HG02870 (cell line): ENCODE measurements around the gene FLRT1.

ENCODE experiments used
- ATAC-seq: cut with Tn5 transposase; IDR thresholded peaks from one replicate; pipeline ENCODE4 v1.9.1; 2021; ENCODE audit warnings: mild to moderate bottlenecking, moderate library complexity; ENCODE audit not compliant: unreplicated experiment

The FLRT1 gene

DNA sequence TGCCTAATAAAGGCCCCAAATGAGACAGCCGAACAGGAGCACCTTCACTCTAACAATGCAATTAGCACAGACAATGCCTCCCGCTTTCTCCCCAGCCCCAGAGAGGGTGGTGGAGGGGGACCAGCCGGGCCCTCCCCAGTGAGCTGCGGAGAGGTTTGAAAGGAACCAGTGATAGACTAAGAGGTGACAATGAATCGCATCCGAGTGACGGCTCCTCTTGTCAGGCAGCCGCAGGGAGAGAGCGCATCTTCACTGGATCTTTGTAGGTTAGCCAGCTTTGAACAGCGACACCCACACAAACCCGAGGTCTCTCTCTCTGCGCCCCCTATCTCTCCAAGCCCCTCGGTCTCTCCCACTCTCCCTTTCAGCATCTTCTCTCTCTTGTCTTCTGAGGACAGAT is 28.0 kb downstream of the FLRT1 start:
- ATAC-seq = no peak

DNA sequence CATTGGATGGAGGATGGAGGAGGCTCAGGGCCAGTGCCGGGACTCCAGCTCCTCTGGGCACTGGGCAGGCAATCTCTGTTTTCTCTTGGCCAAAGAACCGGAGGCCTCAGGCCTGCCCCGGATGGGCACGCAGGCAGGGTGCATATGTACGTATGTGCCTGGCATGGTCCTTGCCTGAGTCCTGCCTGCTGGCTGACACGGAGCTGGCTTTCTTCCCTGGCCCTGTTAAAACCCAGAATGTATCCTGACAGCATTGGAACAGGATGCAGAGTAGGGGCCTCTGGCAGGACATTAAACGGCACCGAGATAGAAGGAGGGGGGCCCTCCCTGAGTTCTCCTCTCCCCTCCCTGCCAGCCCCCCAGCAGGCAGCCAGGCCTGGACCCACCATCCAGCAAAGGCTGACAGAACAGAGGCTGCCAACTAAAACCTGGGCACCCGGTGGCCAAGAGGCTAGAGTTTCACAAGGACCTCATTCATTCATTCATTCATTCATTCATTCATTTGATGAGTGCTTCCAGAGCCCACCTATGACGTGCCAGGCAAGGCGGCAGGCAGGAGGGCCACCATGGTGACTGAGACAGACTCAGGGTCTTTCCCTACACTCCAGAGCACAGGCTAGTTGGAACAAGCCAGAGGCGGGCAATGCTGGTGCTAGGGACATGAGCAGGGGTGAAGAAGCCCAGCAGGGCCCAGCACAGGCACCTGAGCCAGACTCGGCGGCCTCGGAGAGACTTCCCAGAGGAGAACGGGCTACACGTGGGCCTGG is 28.8 kb downstream of the FLRT1 start:
- no peak for ATAC-seq

DNA sequence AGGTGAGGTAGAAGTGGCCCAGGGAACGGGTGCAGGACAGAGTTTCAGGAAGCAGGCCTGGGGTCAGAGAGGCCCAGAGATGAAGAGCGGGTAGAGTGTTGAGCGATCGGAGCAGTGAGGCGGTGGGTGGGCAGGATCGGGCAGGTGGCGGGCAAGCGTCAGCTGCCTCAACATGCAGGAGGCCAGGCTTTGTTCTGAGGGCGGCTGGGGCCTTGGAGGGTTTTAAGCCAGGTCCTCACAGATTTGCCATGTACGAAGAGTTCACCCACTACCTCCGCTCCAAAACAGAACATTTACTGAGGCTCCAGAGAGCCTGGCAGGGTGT is 29.4 kb downstream of the FLRT1 start:
- ATAC-seq = no peak

DNA sequence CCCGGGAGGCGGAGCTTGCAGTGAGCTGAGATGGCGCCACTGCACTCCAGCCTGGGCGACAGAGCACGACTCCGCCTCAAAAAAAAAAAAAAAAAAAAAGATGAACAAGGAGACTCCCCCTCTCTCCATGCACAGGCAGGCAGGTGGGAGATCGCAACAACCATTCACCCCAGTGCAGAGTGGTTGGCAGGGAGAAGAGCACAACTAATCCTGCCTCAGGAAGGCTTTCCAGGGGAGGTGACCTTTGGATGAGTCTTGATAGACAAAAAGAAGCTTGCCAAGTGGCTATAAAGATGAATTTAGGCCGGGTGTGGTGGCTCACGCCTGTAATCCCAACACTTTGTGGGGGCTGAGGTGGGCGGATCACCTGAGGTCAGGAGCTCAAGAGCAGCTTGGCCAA is 30.0 kb downstream of the FLRT1 start:
- ATAC-seq = no peak

DNA sequence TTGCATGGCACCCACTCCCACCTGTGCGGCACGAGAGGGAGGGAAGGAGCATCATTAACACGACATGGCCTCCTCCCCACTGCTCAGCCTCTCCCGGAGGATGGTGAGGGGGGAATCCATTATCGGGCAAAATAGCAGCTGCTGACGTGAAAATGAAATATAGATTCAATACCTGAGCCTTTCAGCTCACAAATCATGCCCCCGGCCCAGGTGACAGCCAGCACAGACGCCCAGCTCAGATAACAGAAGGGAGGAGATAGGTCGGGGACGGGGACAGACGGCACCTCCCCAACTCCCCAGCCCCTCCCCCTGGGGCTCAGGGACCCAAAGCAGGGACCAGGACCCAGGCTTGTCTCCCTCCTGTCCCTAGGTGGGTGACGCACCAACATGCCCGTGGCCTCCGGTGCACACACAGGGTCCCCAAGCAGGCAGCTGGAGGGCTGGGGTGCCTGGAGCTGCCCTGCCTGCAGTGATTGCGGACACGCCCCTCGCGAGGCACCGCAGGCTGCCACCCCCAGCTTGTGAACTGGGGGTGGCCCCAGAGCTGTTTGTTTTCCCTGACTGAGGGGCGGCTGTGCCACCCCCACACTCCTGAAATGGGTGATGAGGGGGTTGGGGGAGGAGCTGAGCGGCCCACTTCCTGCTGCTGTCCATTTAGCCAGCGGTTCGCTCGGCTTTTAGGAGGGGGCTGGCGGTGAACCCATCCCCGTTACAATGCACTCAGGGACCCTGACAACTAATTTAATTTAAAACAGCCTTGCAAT is 31.7 kb downstream of the FLRT1 start:
- ATAC-seq = no peak

DNA sequence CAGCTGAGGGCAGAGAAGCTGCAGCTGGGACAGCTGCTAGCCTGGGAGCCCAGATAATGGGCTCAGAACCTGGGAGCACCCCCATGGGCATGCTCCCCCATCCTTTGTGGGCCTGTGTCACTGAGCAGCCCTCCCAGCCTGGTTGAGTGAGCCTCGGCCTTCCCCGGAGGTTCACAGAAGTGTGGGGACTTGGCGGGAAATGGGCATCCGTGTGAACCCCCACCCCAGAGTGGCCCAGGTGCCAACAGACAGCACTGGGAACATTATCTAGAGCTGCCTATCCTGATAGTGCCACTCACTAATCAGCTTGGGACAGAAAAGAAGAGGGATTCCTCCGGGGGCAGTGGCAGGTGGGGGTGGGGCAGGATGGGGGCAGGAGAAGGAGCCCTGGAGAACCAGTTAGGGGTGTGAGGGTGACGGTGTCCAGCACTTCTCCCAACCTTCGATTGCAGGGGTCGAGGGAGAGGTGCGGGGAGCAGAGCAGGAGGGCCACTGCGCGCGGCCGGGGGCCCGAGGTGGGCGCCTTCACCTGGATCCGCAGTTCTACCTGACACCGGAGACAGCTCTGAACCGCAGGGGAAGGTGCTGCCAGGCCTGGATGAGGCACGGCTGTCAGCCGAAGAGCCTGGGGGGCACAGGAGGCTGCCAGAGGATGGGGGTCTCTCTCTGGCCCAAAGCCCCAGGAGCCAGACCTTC is 33.1 kb downstream of the FLRT1 start:
- no peak for ATAC-seq

DNA sequence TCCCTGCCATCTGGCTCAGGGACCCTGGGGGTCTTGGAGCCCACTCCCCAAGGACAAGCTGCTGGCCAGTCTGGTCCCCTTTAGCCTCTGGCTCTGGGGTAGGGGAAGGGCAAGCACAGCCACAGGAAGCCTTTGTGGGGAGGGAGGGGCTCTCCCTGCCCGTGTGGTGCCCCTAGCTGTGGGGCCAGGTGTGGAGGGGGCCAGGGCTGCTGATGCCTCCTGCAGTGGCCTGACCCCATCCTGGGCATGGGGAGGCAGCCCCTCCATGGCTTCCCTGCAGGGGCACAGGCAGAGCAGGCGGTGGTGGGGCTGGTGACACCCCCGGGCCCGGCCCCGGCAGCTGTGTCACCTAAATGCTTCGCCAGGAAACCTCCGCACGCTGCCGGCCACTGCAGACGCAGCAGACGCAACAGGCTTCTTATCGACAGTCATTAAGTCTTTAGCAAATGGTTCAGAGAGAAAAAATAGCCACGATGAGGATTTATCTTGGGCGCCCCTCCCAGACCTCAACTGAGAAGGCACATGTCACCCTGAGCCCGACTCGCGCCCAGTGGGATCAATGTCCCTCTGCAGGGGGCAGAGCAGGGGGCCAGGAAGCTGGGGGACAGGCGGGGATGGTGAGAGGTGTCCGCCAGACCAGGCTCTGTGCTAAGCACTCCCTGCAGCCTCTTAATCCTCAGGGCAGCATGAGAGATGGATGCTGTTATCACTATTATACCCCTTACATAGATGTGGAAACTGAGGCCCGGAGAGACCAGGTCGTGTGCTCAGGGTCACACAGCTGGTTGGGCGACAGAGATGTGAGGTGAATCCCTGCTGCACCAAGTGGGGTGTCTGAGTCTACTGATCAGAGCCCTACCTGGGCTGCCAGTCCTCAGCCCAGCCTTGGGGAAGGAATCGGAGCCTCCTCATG is 33.9 kb downstream of the FLRT1 start:
- ATAC-seq = no peak

DNA sequence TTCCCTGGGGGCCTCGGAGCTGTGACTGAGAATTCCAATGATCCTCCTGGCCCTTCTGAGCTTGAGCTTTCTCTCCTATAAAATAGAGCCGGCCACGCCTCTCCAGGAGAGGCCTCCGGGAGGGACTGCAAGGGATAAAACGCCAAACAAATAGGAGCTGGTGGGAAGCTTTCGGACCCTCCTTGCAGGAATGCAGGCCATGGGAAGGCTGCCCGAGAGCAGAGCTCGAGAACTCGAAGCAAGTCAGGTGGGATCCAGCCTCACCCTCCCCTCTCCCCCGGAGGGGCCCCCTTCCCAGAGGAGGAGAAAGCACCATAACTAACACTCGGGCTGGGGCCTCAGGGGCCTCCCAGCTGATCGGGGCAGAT is 34.6 kb downstream of the FLRT1 start:
- ATAC-seq = no peak

DNA sequence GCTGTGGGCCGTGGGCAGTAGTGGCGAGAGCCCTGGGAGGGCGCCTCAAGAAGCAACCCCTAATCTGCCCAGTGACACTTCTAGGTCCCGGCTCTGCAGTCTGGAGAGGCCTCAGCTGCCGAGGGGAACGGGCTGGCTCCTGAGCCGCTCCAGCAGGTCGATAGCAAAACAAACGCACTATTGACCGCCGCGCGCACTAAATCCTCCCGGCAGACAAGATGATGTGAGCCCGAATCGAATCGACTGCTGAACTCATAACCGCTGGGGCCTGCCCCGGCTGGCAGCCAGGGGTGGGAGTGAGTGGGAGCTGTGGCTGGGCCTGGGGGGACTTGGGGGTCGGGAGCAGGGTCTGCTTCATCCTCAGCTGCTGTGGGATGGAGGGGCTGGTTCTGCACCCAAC is 36.1 kb downstream of the FLRT1 start:
- no peak for ATAC-seq

DNA sequence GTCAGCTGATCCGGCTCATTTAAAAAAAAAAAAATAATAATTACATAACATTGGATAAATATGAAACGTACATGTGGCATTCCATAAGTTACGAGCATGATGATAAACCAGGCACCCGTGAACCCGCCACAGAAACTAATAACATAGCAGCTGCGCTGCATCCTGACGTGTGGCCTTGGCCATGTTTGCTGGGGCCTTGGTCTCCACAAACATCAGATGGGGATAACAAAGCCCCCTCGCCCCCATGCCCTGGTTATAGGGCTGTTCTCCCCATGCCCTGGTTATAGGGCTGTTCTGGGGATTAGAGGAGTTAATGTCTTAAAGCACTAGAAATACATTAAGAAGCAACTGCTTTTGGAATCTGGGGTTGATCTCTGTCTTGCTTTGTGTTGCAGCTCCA is 36.7 kb downstream of the FLRT1 start:
- no peak for ATAC-seq

DNA sequence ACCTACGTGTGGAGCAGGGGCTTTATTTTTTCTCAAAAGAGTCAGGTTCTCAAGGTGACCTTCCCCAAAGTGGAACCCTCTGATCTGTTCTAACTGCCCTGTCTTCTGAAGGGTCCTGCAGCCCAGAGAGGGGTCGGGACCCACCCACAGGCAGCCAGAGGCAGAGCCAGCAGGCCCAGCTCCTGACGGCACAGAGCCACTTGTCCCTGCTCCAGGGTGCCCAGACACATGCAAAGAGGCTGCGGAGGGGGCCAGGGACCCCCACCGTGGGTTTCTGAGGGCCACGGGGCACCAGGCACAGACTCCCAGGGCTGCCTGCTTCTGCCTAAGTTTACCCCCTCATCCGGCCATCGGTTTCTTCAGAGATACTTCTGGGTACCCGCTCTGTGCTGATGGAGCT is 37.1 kb downstream of the FLRT1 start:
- ATAC-seq = no peak

DNA sequence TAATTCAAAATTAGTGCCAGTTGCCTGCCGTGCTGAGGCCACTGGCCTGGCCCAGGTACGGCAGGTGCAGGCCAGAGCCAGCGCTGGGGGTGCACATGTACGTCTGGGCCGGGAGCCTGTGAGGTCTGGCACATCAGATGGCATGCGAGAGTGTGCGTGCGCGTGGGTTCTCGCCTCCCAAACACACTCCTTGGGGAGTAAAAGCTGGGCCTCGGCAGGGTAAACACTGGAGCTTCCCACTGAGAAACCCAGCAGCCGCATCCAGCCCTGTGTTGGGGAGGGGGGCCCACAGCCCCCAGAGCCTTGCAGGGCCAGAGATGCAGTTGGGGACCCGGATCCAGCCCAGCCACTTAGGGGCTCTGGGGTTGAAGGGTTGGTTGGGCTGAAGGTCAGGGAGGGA is 37.8 kb downstream of the FLRT1 start:
- no peak for ATAC-seq

DNA sequence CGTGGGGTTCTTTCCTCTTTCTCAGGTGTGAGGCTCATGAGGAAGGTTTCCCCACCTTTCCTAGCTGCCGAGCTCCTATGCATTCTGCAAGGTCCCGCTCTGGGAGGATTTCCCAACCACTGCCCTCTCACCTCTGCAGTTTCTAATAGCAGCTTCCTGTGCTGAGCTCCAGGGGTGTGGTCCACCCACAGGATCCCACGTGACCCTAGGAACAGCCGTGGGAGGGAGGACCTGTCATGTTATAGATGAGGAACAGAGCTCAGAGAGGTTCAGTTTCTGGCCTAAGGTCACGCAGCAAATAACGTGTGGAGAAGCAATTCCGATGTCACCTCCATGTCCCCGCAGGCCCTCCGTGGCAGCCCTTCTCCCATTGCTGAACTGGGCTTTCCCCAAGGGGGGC is 38.5 kb downstream of the FLRT1 start:
- no peak for ATAC-seq

DNA sequence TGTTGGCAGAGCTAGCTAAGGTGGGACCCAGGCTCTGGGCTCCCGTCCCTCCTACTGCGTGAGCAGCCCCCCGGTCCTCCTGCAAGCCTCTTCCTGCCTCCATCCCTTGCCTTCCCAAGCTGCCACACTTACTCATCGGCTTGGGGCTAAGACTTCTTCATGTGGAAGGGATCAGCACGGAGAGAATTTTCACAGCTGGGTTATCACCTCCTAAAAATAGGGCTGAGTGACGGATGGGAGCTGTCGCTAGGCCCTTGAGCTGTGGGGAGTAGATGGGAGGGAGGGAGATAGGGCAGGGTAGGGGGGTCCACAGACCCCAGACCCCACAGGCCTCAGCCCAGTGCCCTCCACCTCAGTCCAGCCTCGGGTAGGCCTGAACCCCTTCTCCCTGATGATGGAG is 41.0 kb downstream of the FLRT1 start:
- no peak for ATAC-seq

DNA sequence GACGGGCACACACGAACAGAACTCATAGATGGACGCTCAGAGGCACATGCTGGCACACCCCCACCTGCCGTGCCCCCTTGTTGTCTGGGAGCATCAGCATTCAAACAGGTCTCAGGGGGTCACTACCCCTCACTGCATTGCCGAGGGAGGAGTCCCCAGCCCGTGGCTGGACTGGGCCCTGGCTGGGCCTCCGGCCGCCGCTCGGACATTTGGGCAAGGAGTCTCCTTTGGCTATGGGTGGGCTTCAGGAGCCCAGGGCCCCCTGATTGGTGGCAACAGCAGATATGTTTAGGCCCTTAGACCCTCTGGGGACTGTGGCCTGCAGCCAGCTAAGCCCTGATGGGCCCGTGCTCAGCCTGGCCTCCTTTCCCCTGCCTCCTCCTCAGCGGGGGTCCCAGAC is 41.9 kb downstream of the FLRT1 start:
- no peak for ATAC-seq

DNA sequence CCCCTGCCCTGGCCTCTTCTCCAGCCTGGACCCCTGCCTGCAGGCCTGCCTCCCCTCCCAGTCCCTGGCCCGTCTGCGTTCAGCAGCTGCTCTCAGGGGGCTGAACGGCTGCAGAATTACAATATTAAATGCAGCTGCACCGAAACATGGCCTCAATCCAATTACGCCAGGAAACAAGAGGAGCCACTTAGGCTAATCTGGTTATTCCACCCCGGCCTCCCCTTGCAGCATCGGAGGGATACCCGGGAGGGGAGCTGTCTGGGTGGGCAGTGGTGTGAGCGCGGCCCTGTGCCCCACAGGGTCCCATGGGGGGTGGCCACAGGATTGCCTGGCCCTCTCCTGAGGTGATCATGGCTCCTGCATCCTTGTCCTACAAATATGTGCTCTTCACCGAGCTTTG is 42.6 kb downstream of the FLRT1 start:
- ATAC-seq = no peak

DNA sequence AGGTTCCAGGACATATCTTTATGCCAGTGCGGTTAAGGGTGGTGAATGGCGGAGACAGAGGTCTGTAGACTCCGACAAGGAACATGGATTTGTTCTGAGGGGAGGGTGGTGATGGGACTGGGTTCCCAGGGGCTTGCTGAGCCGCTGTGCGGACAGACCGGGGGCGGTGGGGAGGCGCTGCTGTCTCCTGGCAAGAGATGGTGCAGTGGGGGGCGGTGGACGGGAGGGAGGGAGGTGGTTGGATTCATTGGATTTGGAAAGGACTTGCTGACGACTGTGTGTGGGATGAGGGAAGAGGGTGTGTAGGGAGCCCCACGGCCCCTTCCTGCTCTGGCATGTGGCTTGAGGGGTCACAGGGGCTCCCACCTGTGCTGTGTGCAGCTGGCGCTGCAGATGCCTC is 43.2 kb downstream of the FLRT1 start:
- ATAC-seq = no peak

DNA sequence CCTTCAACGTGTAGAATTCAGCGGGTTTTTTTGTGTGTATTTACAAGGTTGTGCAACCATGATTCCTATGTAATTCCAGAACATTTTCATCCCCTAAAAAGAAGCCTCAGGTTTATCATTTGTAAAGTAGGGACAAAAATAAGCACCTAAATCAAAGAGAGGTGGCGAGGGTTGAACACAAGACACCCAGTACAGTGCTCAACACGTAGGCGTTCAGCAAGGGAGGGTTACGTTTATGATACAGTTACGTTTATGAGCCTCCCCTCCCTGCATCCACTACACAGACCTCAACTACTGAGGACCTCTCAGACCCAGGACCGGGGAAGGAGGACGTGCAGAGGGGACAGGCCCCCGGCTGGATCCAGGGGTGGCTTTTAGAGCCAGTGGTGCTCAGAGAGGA is 44.7 kb downstream of the FLRT1 start:
- ATAC-seq = no peak

DNA sequence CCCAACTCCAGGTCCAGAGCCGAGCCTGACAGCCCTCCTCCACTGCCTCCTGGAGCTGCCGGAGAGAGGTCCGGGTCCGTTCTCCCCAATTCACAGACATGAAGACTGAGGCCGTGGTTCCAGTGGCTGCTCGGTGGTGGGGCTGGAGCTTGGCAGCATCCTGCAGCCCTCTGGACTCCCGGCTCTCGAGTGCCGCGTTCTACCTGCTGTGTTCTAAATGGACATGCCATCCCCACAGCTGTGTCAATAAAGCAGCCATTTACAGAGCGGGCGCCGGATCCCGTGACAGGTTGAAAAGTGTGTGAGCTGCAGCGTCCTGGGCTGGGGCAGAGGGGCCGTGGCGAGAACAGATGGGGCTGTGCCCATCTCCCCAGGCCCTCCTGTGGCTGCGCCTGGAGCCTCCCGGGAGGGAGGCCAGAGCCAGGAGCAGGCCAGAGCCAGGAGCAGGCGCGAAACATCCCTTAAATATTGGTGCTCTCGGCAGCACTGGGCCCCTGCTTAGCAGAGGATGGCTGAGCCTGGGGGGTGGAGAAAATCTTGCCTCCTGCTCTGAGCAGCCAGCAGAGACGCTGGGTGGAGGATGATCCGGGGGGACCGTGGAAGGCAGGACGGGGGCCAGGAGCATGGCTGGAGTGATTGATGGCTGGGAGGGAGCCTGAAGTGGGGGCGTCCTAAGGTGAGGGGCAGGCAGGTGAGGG is 46.2 kb downstream of the FLRT1 start:
- no peak for ATAC-seq

DNA sequence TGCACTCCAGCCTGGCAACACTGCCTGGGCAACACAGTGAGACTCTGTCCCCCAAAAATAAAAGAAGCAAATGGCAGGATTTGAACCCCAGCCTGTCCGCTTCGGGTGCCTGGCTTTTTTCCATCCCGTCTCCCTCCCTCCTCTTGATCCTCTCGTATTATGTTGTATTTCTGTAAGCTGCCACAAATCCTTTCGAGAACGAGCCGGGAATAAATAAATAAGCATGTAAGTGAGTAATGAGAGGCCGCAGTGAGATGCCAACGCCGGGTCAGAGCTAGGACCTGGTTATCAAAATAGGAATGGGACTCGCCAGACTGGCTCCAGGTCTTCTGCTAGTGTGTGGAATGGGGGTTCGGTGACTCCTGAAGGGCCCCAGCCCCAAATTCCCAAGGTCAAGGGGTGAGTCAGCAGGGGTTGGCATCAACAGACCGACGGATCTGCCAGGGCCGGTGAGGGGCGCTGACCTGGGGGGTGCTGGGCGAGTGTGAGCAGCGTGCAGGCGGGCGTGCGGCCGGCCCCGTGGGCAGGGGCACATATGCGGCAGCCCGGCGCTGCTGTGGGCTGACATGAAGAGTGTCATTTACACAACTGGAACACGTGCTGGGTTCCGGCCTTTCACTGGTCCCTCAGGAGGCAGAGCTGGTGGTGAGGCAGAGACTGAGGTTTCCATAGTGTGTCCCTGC is 47.8 kb downstream of the FLRT1 start:
- ATAC-seq = no peak
